BJ (cell line): ENCODE results near the gene PIP4P1. TPM values are rescaled to one million over a fixed set of nuclear protein-coding genes. Genes with fewer than 3 reads are reported as not detected.

Experiments used
- CTCF ChIA-PET: fragments of 350-600 bp; formaldehyde crosslinking; extraction: SDS; loops from one replicate; lab custom pipeline; 2021; ENCODE audit warnings: antibody characterized with exemption, inconsistent platforms; lab: Yijun Ruan, JAX
- POLR2A ChIA-PET: fragments of 300-600 bp; sonication (Branson Sonifier 250); formaldehyde crosslinking; extraction: SDS; loops from one replicate; lab custom pipeline; 2021; ENCODE audit warnings: antibody characterized with exemption; lab: Charles Lee
- DNase-seq: peaks from one replicate; pipeline ENCODE4 v3.0.0-alpha.2; 2011; ENCODE audit warnings: low read depth
- H3K27me3 ChIP-seq: 2 replicates; pipeline ENCODE4 v1.6.0; 2011; ENCODE audit warnings: low read length; ENCODE audit not compliant: control insufficient read depth, insufficient read depth
- H3K36me3 ChIP-seq: 2 replicates; pipeline ENCODE4 v1.5.1; 2011; ENCODE audit warnings: low read length; ENCODE audit not compliant: control insufficient read depth, insufficient read depth
- H3K4me3 ChIP-seq: 2 replicates; pipeline ENCODE4 v1.5.1; 2011; ENCODE audit warnings: low read depth, mild to moderate bottlenecking, control low read depth, low read length
- CTCF ChIP-seq: IDR thresholded peaks from 2 replicates; pipeline ENCODE4 v1.5.1; 2011; ENCODE audit warnings: low read depth, mild to moderate bottlenecking, control low read depth, inconsistent platforms, low read length, moderate library complexity; ENCODE audit not compliant: insufficient read depth
- polyA plus RNA-seq: library from polyadenylated mRNA; depleted of rRNA; stranded (reverse); fragments of >200 nt; gene quantifications from 2 replicates; pipeline ENCODE4 v1.2.3, GENCODE V29; 2011

The PIP4P1 gene
- polyA plus RNA-seq, 1 experiment, result 38.3 TPM

GRCh38 chr14:20435582-20436362, 25.5 kb downstream of the PIP4P1 start, which contains the start of gene KLHL33:
TSS of gene KLHL33 (minus strand) at chr14:20436166. CDS start at chr14:20435811, 355 bp downstream.
- CTCF ChIA-PET, result interaction anchor here (0.8 to 4.5 kb wide), 5 partner anchors 9 to 108 kb away, joined by 3 to 17 read pairs (median 4); partner anchors contain the start of gene TEP1
- H3K4me3 ChIP-seq, result no peak within 1 kb of the TSS

DNA sequence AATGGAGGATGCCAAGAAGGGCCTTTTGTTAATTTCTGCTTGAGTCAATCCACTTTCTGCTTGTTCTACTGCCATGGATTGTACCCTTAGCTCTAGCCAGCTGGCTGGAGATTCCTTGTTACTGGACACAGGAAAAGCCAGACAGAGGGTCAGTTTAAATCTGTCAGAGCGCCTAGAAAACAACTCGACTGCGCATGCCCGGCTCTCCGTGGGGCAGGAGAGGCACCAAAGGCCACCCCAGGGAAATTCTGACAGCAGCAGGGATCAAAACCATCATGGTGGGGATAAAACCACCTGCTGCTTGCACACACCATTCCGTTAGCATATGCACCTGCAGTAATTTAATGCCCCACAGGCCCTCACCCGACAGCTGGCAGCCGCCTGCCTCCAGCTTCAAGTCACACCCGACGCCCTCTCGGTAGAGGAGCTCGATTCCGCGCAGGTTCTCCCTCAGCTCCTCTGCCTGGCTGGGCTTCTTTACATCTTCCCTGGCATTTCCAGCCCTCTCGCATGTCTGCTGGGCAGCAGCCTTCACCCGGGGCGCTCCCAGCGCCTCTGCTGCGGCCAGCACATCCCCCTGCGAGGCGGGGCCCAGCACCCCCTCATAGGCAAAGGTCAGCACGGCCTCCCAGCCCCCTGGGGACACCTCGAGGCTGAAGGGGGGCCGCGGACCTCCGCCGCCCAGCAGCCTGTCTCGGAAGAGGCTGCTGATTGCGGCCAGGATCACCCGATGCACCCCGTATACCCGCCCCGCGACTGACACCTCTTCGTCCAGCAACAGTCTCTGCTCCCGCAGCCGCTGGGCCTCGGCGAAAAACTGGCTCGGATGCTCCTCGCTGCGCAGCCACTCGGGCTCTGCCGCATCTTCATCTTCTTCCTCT, 26.3 kb downstream of the PIP4P1 start:
- POLR2A ChIA-PET, result no interaction called here
- no peaks in the 10 kb centered on the region for H3K27me3 ChIP-seq
- H3K4me3 ChIP-seq, result no peak overlapping the region
- no peaks in the 10 kb centered on the region for H3K36me3 ChIP-seq
- CTCF ChIA-PET, result interaction anchor here (1.4 to 4.5 kb wide), 2 partner anchors 12 to 20 kb away, joined by 4 to 17 read pairs; partner anchors contain the start of gene TEP1
- no peak for TF ChIP-seq CTCF
- no peak for DNase-seq

More at GRCh38 chr14:20435582-20436362, 25.5 kb downstream of the PIP4P1 start, which contains the start of gene KLHL33:
- TF ChIP-seq CTCF, result no peak
- no peak for DNase-seq
- Histone ChIP-seq H3K36me3 (no peaks in the 10 kb centered on the region), H3K27me3 (no peaks in the 10 kb centered on the region)
- POLR2A ChIA-PET, result no interaction called here

DNA sequence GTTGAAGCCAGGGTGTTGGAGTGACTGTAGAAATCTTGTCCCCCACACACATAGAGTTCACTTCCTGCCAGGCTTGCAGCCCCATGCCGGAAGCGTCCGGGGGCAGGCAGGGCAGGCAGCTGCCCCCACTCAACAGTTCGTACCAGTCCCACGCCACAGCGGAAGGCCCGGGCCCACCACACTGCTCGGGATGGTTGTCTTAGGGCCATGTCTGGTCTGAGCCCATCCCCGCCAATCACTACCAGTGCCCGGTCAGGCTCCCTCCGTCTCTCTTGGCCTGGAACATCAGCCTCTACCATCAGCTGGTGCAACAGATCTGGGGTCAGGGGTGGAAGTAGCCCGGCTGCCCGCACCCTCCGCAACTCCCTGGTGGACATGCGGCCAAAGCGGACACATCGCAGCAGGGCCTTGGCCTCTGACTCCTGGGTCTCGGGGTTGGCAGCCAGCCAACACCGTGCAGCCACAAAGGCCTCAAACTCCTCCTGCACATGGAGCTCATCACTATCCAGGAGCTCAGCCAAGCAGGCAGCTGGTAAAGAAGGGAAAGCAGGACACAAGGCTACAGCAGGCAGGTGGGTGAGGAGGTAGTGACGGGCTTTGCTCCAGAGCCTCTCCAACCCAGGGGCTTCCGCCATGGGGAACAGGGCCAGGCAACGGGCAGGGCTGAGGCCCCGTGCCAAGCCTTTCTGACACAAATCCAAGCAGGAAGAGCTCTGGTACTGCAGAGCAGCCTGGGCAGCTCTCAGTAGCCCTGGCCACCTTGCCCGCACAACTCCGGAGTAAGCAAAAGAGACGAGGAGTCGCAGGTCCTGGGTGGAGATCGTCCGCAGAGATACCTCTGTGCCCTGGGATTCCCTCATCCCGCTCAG, 31.2 kb downstream of the PIP4P1 start:
- POLR2A ChIA-PET, result no interaction called here
- H3K4me3 ChIP-seq, result no peak overlapping the region
- DNase-seq, result no peak
- no peaks in the 10 kb centered on the region for H3K36me3 ChIP-seq
- H3K27me3 ChIP-seq, result no peaks in the 10 kb centered on the region
- no peak for TF ChIP-seq CTCF
- CTCF ChIA-PET, result interaction anchor here (1.0 to 3.0 kb wide), 2 partner anchors 14 to 16 kb away, joined by 4 to 11 read pairs; no protein-coding TSS in a partner anchor

DNA sequence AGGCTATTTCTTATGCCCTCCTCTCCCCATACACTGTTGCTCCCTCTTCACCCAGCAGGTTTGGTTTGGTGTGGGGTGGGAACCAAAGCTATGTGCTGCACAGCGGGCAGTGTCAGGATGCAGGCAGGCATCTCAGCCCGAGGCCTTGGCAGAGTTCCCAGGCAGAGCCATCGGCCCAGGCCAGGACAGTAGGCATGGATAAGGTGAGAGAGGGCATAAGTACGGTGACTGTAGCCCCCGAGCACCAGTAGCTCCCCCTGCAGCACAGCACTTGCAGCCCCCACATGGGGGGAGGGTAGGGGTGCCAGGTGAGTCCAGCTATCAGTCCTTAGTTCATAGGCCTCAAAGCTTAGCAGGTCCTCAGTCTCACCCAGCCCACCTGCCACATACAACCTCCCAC, 32.4 kb downstream of the PIP4P1 start:
- ChIA-PET CTCF (interaction anchor here (1.0 to 3.0 kb wide), 3 partner anchors 12 to 15 kb away, joined by 4 to 11 read pairs (median 4); no protein-coding TSS in a partner anchor), POLR2A (no interaction called here)
- DNase-seq, result no peak
- Histone ChIP-seq H3K27me3 (no peaks in the 10 kb centered on the region), H3K36me3 (no peaks in the 10 kb centered on the region), H3K4me3 (no peak overlapping the region)
- no peak for TF ChIP-seq CTCF
